ENCODE measurements around the gene CHIC2.
"Not testable (repeated sequence)": the region's sequence is repeated elsewhere in the genome, so short reads cannot be mapped to it uniquely, and the experiment has no call there.

DNA sequence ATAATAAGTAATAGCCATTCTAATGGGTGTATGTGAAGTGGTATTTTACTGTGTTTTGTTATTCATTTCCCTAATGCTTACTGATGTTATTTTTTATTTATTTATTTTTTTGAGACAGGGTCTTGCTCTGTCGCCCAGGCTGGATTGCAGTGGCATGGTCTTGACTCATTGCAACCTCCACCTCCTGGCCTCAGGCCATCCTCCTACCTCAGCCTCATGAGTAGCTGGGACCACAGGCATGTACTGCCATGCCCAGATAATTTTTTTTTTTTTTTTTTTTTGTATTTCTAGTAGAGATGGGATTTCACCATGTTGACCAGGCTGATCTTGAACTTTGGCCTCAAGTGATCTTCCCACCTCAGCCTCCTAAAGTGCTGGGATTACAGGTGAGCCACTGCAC, 48.8 kb upstream of the CHIC2 start:
- TF ChIP-seq EZH2phosphoT487 (IDR thresholded peaks at IDR 0.05; ENCODE audit: borderline replicate concordance, low read depth, low read length); CTCF (conservative IDR thresholded peaks at IDR 0.05; ENCODE audit: low read length): not testable (repeated sequence)
